NK-92 (cell line): Measurements from ENCODE around the gene HDAC4.

ENCODE experiments used
- DNase-seq: peaks from one replicate; lab custom pipeline; 2025; ENCODE audit not compliant: unreplicated experiment; lab: John Stamatoyannopoulos, UW

The HDAC4 gene

GRCh38 chr2:239148495-239149200, 252.2 kb downstream of the HDAC4 start:
- DNase-seq, result no peak

GRCh38 chr2:239147376-239147775, 253.4 kb downstream of the HDAC4 start:
- no peak for DNase-seq

- no peak for DNase-seq
These were observed 254.1 kb downstream of the HDAC4 start for GRCh38 chr2:239146741-239147181.

GRCh38 chr2:239146011-239146641, 254.7 kb downstream of the HDAC4 start:
- no peak for DNase-seq

GRCh38 chr2:239145601-239146000, 255.2 kb downstream of the HDAC4 start:
- no peak for DNase-seq

GRCh38 chr2:239145106-239145505, 255.7 kb downstream of the HDAC4 start:
- no peak for DNase-seq

GRCh38 chr2:239144713-239144999, 256.2 kb downstream of the HDAC4 start:
- DNase-seq, result no peak

DNA sequence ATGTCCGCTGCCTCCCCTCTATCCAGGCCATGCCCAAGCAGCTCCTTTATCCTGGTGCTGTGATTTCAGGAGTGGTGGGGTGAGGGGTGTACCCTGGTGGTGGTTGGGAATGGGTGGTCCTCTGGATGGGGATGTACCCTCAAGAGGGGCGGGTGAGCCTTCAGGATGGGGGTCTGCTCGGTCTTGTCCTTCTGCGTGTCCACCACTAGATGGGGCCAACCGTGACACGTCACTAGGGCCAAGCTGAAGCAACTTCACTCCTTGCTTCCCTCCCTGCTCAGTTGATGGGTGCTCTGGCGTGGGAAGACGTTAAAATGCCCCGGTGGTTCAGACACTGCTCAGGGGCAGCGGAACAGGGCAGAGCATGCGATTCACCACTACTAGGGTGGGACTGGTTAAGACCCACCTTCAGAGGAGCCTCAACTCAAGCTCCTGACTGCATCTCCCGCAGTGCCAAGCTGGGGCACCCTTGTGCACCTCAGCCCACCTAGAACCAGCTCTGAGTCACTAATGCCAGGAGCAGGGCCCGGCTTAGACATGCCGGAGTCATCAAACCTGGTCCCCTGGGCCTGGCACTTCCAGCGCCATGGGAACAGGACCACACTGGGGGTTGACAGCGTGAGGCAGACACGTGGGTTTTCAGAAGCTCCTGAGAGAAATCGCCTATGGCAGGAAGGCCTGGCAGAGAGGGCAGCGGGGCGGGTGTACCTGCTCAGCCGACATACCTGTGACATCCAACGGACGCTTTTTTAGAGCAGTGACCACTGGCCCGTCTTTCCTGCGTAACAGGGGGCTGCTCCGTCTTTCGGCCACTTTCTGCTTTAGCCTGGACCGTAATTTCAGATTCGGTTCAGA, 256.7 kb downstream of the HDAC4 start:
- no peak for DNase-seq

DNA sequence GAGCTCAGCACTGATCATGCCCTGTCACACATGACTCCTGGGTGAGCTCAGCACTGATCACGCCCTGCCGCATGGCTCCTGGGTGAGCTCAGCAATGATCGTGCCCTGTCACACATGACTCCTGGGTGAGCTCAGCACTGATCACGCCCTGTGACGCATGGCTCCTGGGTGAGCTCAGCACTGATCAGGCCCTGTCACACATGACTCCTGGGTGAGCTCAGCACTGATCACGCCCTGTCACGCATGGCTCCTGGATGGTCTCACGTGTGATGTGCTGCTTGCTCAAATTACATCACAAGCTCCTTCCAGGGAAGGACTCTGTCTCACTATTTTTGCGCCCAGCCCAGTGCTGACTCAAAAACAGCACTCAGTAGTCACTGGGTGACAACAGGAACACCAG, 258.0 kb downstream of the HDAC4 start:
- no peak for DNase-seq

GRCh38 chr2:239142296-239142695, 258.5 kb downstream of the HDAC4 start:
- DNase-seq, result no peak

- no peak for DNase-seq
These were observed 259.6 kb downstream of the HDAC4 start for GRCh38 chr2:239141021-239141760.

DNA sequence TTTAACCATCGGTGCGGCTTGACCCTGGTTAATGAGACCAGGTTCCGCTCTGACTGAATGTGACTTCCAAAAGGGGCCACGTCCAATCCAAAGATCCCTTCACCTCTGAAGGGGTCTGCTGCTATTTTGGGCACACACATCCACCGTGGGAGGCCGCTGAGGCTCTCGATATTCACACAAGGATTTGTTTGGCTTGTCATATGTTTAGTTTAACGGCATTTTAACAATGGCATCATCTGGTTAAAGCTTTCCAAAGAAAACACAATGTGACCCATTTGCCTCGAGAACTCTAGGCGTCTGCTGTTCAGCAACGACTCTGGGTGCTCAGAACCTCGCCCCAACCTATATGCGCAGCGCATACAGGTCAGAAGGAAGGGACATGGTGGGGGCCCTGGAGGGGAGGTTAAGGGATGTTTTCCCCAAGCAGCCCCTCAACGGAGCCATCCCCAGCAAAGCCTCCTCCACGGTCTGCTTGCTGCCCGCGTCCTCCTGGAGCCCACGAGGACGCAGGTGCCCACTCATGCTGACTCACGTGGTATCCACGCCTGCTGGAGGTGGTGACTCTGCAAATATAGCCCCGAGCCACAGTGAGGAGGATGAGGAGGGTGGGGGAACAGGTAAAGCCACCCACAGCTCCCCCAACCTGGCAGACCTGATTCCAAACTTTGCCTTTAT, 260.3 kb downstream of the HDAC4 start:
- no peak for DNase-seq

- no peak for DNase-seq
These were observed 261.3 kb downstream of the HDAC4 start for GRCh38 chr2:239139566-239139965.

GRCh38 chr2:239139101-239139500, 261.7 kb downstream of the HDAC4 start:
- no peak for DNase-seq

GRCh38 chr2:239138610-239139009, 262.2 kb downstream of the HDAC4 start:
- no peak for DNase-seq

DNA sequence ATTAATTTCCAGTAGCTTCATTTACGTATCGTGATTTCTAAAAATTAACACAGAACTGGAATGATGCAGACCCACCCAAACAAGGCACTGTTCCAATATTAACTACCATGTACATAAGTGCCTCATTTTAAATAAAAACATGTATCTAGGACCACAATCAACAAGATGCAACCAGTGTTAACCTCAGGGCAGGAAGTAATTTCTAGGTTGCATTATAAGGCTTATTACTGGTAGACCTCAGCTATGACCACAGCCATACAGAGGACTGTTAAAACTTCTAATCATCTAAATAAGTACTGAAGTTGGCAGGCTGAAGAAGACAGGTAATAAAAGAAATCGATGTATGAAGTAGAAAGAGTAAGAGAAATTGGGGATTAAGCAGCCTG, 262.9 kb downstream of the HDAC4 start:
- DNase-seq, result no peak

DNA sequence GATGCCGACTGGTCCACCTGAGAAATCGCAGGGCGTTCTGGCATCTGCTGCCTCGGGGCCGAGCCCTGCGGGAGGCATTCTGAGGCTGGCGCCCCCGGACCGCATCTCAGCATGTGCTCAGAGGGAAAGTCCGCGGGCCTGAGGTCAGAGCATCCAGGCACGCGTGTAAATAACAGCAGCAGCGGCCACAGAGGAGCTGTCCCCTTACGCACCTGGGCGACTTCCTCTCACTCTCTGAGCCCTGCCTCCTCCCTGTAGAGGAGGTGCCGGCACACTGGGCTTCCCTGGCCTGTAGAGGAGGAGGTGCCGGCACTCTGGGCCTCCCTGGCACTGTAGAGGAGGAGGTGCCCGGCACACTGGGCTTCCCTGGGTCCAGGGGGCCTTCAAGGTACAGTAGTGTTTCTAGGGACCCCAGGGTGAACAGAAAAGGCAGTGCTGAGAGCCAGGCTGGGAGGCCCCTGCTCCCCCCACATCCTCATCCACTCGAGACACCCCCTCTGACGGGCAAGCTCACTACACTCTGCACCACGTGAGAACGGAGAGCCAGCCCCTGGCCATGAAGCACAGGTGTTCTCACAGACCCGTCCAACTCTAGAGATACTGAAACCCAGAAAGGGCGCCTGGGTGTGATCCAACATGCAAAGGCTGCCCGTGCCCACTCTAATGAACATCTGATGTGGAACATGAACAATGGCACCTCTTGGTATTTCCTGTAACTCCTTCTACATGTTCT, 263.5 kb downstream of the HDAC4 start:
- no peak for DNase-seq

GRCh38 chr2:239136762-239137161, 264.1 kb downstream of the HDAC4 start:
- no peak for DNase-seq

DNA sequence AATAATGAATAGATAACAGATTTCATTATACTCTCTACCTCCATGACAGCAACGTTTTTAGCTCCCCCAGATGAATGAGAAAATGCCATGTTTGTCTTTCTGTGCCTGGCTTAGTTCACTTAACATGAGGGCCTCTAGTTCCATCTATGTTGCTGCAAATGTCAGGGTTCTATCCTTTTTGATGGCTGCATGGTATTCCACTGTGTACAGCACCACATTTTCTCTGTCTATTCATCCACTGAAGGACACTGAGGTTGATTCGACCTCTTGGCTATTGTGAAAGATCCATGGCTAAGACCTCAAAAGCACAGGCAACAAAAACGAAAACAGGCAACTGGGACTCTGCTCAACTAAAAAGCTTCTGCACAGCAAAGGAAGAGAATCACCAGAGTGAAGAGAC, 264.6 kb downstream of the HDAC4 start:
- no peak for DNase-seq

GRCh38 chr2:239135531-239135930, 265.3 kb downstream of the HDAC4 start:
- no peak for DNase-seq
